Measurements from ENCODE around the gene GGTLC2. TPM values are rescaled to one million over a fixed set of nuclear protein-coding genes. Genes with fewer than 3 reads are reported as not detected.
A peak's percentile ranks its signal among the peaks of the same experiment; 100 is the strongest.
"Not testable (repeated sequence)": the region's sequence is repeated elsewhere in the genome, so short reads cannot be mapped to it uniquely, and the experiment has no call there.

GGTLC2 gene
- total RNA-seq, 1 donor from 2014 or later, result not detected

GRCh38 chr22:22619765-22620414 lies 24.5 kb upstream of the GGTLC2 start:
- no peak for DNase-seq (ENCODE audit: low spot score)
- H3K27ac Mint-ChIP-seq (ENCODE audit: unreplicated experiment), result no peak overlapping the region
- H3K4me1 Mint-ChIP-seq (ENCODE audit: unreplicated experiment), result peaks cover 9% of the 10 kb centered on the region
- H3K9me3 Mint-ChIP-seq (ENCODE audit: unreplicated experiment), result no peaks in the 10 kb centered on the region
- no peak overlapping the region for H3K4me3 Mint-ChIP-seq (ENCODE audit: unreplicated experiment)
- TF ChIP-seq CTCF (IDR thresholded peaks at IDR 0.05; ENCODE audit: unreplicated experiment), result no peak
- H3K36me3 Mint-ChIP-seq (ENCODE audit: low read depth, unreplicated experiment), result no peaks in the 10 kb centered on the region
- H3K27me3 Mint-ChIP-seq (ENCODE audit: unreplicated experiment), result peaks cover 2% of the 10 kb centered on the region

- H3K27me3 Mint-ChIP-seq (ENCODE audit: unreplicated experiment); DNase-seq (ENCODE audit: low spot score); H3K4me1 Mint-ChIP-seq (ENCODE audit: unreplicated experiment); H3K36me3 Mint-ChIP-seq (ENCODE audit: low read depth, unreplicated experiment); H3K27ac Mint-ChIP-seq (ENCODE audit: unreplicated experiment); H3K4me3 Mint-ChIP-seq (ENCODE audit: unreplicated experiment); H3K9me3 Mint-ChIP-seq (ENCODE audit: unreplicated experiment): not testable (repeated sequence)
These were observed 15.6 kb upstream of the GGTLC2 start for GRCh38 chr22:22628546-22629495.

- H3K27ac Mint-ChIP-seq (ENCODE audit: unreplicated experiment); H3K9me3 Mint-ChIP-seq (ENCODE audit: unreplicated experiment); H3K27me3 Mint-ChIP-seq (ENCODE audit: unreplicated experiment); H3K4me3 Mint-ChIP-seq (ENCODE audit: unreplicated experiment); H3K36me3 Mint-ChIP-seq (ENCODE audit: low read depth, unreplicated experiment); H3K4me1 Mint-ChIP-seq (ENCODE audit: unreplicated experiment); DNase-seq (ENCODE audit: low spot score): not testable (repeated sequence)
These were observed 13.2 kb upstream of the GGTLC2 start for GRCh38 chr22:22631223-22631652.

GRCh38 chr22:22632226-22632625 lies 12.2 kb upstream of the GGTLC2 start:
- not testable (repeated sequence) for DNase-seq (ENCODE audit: low spot score); H3K9me3 Mint-ChIP-seq (ENCODE audit: unreplicated experiment); H3K4me3 Mint-ChIP-seq (ENCODE audit: unreplicated experiment); H3K36me3 Mint-ChIP-seq (ENCODE audit: low read depth, unreplicated experiment); H3K27ac Mint-ChIP-seq (ENCODE audit: unreplicated experiment); H3K4me1 Mint-ChIP-seq (ENCODE audit: unreplicated experiment); H3K27me3 Mint-ChIP-seq (ENCODE audit: unreplicated experiment)

GRCh38 chr22:22633533-22633932 lies 10.9 kb upstream of the GGTLC2 start:
- H3K4me3 Mint-ChIP-seq (ENCODE audit: unreplicated experiment); H3K4me1 Mint-ChIP-seq (ENCODE audit: unreplicated experiment): not testable (repeated sequence)

GRCh38 chr22:22636260-22636659 lies 8.2 kb upstream of the GGTLC2 start:
- not testable (repeated sequence) for H3K27me3 Mint-ChIP-seq (ENCODE audit: unreplicated experiment); H3K27ac Mint-ChIP-seq (ENCODE audit: unreplicated experiment); H3K9me3 Mint-ChIP-seq (ENCODE audit: unreplicated experiment); H3K36me3 Mint-ChIP-seq (ENCODE audit: low read depth, unreplicated experiment); H3K4me3 Mint-ChIP-seq (ENCODE audit: unreplicated experiment); H3K4me1 Mint-ChIP-seq (ENCODE audit: unreplicated experiment)
- peak; percentile 65 for DNase-seq (ENCODE audit: low spot score)

More at GRCh38 chr22:22633533-22633932, 10.9 kb upstream of the GGTLC2 start:
- not testable (repeated sequence) for H3K9me3 Mint-ChIP-seq (ENCODE audit: unreplicated experiment); H3K27me3 Mint-ChIP-seq (ENCODE audit: unreplicated experiment); H3K27ac Mint-ChIP-seq (ENCODE audit: unreplicated experiment); H3K36me3 Mint-ChIP-seq (ENCODE audit: low read depth, unreplicated experiment); DNase-seq (ENCODE audit: low spot score)

GRCh38 chr22:22638313-22638712 lies 6.1 kb upstream of the GGTLC2 start:
- H3K4me1 Mint-ChIP-seq (ENCODE audit: unreplicated experiment); DNase-seq (ENCODE audit: low spot score); H3K9me3 Mint-ChIP-seq (ENCODE audit: unreplicated experiment); H3K27me3 Mint-ChIP-seq (ENCODE audit: unreplicated experiment); H3K27ac Mint-ChIP-seq (ENCODE audit: unreplicated experiment); H3K4me3 Mint-ChIP-seq (ENCODE audit: unreplicated experiment); H3K36me3 Mint-ChIP-seq (ENCODE audit: low read depth, unreplicated experiment): not testable (repeated sequence)

- not testable (repeated sequence) for H3K4me1 Mint-ChIP-seq (ENCODE audit: unreplicated experiment); H3K9me3 Mint-ChIP-seq (ENCODE audit: unreplicated experiment); H3K36me3 Mint-ChIP-seq (ENCODE audit: low read depth, unreplicated experiment); H3K27me3 Mint-ChIP-seq (ENCODE audit: unreplicated experiment); H3K4me3 Mint-ChIP-seq (ENCODE audit: unreplicated experiment); H3K27ac Mint-ChIP-seq (ENCODE audit: unreplicated experiment); DNase-seq (ENCODE audit: low spot score)
These were observed 2.2 kb upstream of the GGTLC2 start for GRCh38 chr22:22642255-22642654.

GRCh38 chr22:22645969-22646368 lies 1.6 kb downstream of the GGTLC2 start:
- H3K27ac Mint-ChIP-seq (ENCODE audit: unreplicated experiment); H3K36me3 Mint-ChIP-seq (ENCODE audit: low read depth, unreplicated experiment); H3K4me1 Mint-ChIP-seq (ENCODE audit: unreplicated experiment); H3K9me3 Mint-ChIP-seq (ENCODE audit: unreplicated experiment); H3K4me3 Mint-ChIP-seq (ENCODE audit: unreplicated experiment); H3K27me3 Mint-ChIP-seq (ENCODE audit: unreplicated experiment); DNase-seq (ENCODE audit: low spot score): not testable (repeated sequence)

- not testable (repeated sequence) for H3K27ac Mint-ChIP-seq (ENCODE audit: unreplicated experiment); H3K27me3 Mint-ChIP-seq (ENCODE audit: unreplicated experiment); H3K36me3 Mint-ChIP-seq (ENCODE audit: low read depth, unreplicated experiment); H3K4me1 Mint-ChIP-seq (ENCODE audit: unreplicated experiment); H3K9me3 Mint-ChIP-seq (ENCODE audit: unreplicated experiment); DNase-seq (ENCODE audit: low spot score); H3K4me3 Mint-ChIP-seq (ENCODE audit: unreplicated experiment)
These were observed 3.5 kb downstream of the GGTLC2 start for GRCh38 chr22:22647952-22648351.

- not testable (repeated sequence) for DNase-seq (ENCODE audit: low spot score); H3K4me1 Mint-ChIP-seq (ENCODE audit: unreplicated experiment); H3K36me3 Mint-ChIP-seq (ENCODE audit: low read depth, unreplicated experiment); H3K9me3 Mint-ChIP-seq (ENCODE audit: unreplicated experiment); H3K27ac Mint-ChIP-seq (ENCODE audit: unreplicated experiment); H3K4me3 Mint-ChIP-seq (ENCODE audit: unreplicated experiment); H3K27me3 Mint-ChIP-seq (ENCODE audit: unreplicated experiment)
These were observed 4.6 kb downstream of the GGTLC2 start for GRCh38 chr22:22648863-22649536.
